Liver (tissue), 9 donors: ENCODE results near the gene DMAC2L. TPM values are rescaled to one million over a fixed set of nuclear protein-coding genes. Genes with fewer than 3 reads are reported as not detected.

Experiments used
- DNase-seq: peaks from one replicate; pipeline ENCODE4 v3.0.0-alpha.2; 2017; ENCODE audit warnings: low spot score
- H3K27ac ChIP-seq, 2 donors: one replicate each; pipeline ENCODE4 v1.7.0; 2013; ENCODE audit warnings: inconsistent platforms in 2 of 2, low read length in 2 of 2, control low read depth in 1 of 2, low read depth in 1 of 2, mild to moderate bottlenecking in 1 of 2
- H3K27me3 ChIP-seq, 4 donors: one replicate each; pipeline versions ENCODE4 v1.6.1 to v1.7.0; 2013; ENCODE audit warnings: low read length in 3 of 4, inconsistent platforms in 1 of 4, mild to moderate bottlenecking in 1 of 4, moderate library complexity in 1 of 4; ENCODE audit not compliant: control insufficient read depth in 4 of 4, insufficient read depth in 4 of 4
- H3K36me3 ChIP-seq, 4 donors: one replicate each; pipeline versions ENCODE4 v1.6.1 to v1.7.0; 2013; ENCODE audit warnings: low read length in 3 of 4, mild to moderate bottlenecking in 3 of 4, low read depth in 1 of 4, moderate library complexity in 1 of 4; ENCODE audit not compliant: control insufficient read depth in 4 of 4, insufficient read depth in 3 of 4
- H3K4me1 ChIP-seq, 4 donors: one replicate each; pipeline versions ENCODE4 v1.6.1 to v1.7.0; 2013; ENCODE audit warnings: low read length in 3 of 4, mild to moderate bottlenecking in 3 of 4, moderate library complexity in 1 of 4; ENCODE audit not compliant: control insufficient read depth in 4 of 4, insufficient read depth in 4 of 4
- H3K4me3 ChIP-seq, 3 donors: one replicate each; pipeline versions ENCODE4 v1.6.1 to v1.7.0; 2013; ENCODE audit warnings: low read length in 3 of 3, control low read depth in 1 of 3, low read depth in 1 of 3, mild to moderate bottlenecking in 1 of 3
- H3K9ac ChIP-seq, 2 donors: one replicate each; pipeline ENCODE4 v1.7.0; 2013; ENCODE audit warnings: low read length in 2 of 2, mild to moderate bottlenecking in 2 of 2, moderate library complexity in 2 of 2, control low read depth in 1 of 2, low read depth in 1 of 2
- H3K9me3 ChIP-seq, 4 donors: one replicate each; pipeline versions ENCODE4 v1.6.1 to v1.7.0; 2013; ENCODE audit warnings: low read length in 3 of 4; ENCODE audit not compliant: control insufficient read depth in 4 of 4
- ATF3 ChIP-seq: IDR thresholded peaks from 2 replicates; pipeline ENCODE4 v1.6.1; 2016; ENCODE audit warnings: antibody characterized with exemption
- EGR1 ChIP-seq, 2 donors: IDR thresholded peaks; 2 replicates each; pipeline ENCODE4 v1.6.1; 2016 to 2018; ENCODE audit warnings: antibody characterized with exemption in 2 of 2, low read depth in 2 of 2
- FOXA1 ChIP-seq: IDR thresholded peaks from 2 replicates; pipeline ENCODE4 v1.6.1; 2016; ENCODE audit warnings: antibody characterized with exemption
- GABPA ChIP-seq, 2 donors: IDR thresholded peaks in 1 of 2; conservative IDR thresholded peaks in 1 of 2; 2 replicates each; pipeline ENCODE4 v1.6.1; 2016; ENCODE audit warnings: antibody characterized with exemption in 2 of 2, mild to moderate bottlenecking in 1 of 2, moderate library complexity in 1 of 2
- HNF4A ChIP-seq, 2 donors: conservative IDR thresholded peaks; 2 replicates each; pipeline ENCODE4 v1.6.1; 2016; ENCODE audit warnings: antibody characterized with exemption in 2 of 2, mild to moderate bottlenecking in 2 of 2
- HNF4G ChIP-seq: IDR thresholded peaks from 2 replicates; pipeline ENCODE4 v1.6.1; 2016; ENCODE audit warnings: antibody characterized with exemption
- JUND ChIP-seq, 2 donors: IDR thresholded peaks; 2 replicates each; pipeline ENCODE4 v1.6.1; 2016; ENCODE audit warnings: antibody characterized with exemption in 2 of 2
- MAX ChIP-seq: IDR thresholded peaks from 2 replicates; pipeline ENCODE4 v1.6.1; 2016; ENCODE audit warnings: antibody characterized with exemption
- RAD21 ChIP-seq, 2 donors: IDR thresholded peaks; 2 replicates each; pipeline ENCODE4 v1.6.1; 2016; ENCODE audit warnings: antibody characterized with exemption in 2 of 2, mild to moderate bottlenecking in 2 of 2
- REST ChIP-seq: IDR thresholded peaks from 2 replicates; pipeline ENCODE4 v1.6.1; 2016; ENCODE audit warnings: antibody characterized with exemption, mild to moderate bottlenecking
- RXRA ChIP-seq, 2 donors: IDR thresholded peaks; 2 replicates each; pipeline ENCODE4 v1.6.1; 2017 to 2018; ENCODE audit warnings: antibody characterized with exemption in 2 of 2, mild to moderate bottlenecking in 1 of 2
- SP1 ChIP-seq: IDR thresholded peaks from 2 replicates; pipeline ENCODE4 v1.6.1; 2018; ENCODE audit warnings: antibody characterized with exemption, mild to moderate bottlenecking
- TAF1 ChIP-seq: conservative IDR thresholded peaks from 2 replicates; pipeline ENCODE4 v1.6.1; 2016; ENCODE audit warnings: antibody characterized with exemption, mild to moderate bottlenecking
- YY1 ChIP-seq: IDR thresholded peaks from 2 replicates; pipeline ENCODE4 v1.6.1; 2016; ENCODE audit warnings: antibody characterized with exemption, mild to moderate bottlenecking
- ZBTB33 ChIP-seq: IDR thresholded peaks from 2 replicates; pipeline ENCODE4 v1.6.1; 2016; ENCODE audit warnings: antibody characterized with exemption
- WGBS: extraction: QIAGEN DNeasy Blood & Tissue Kit; methylation state at CpG from one replicate; pipeline ENCODE4 v1.1.7; 2013; 5-methylcytosine and 5-hydroxymethylcytosine counted together
- polyA plus RNA-seq, 2 donors: library from polyadenylated mRNA; stranded (reverse) in 1 of 2; unstranded in 1 of 2; fragments of 200-250 nt in 1 of 2; fragments of >200 nt in 1 of 2; fragmentation: Nextera tagmentation in 1 of 2; extraction: Ambion mirVana in 1 of 2; gene quantifications; one replicate each; pipeline versions ENCODE4 v1.2.1 to v1.2.3, GENCODE V29; 2013 to 2015
- total RNA-seq, 2 donors: library from RNA; depleted of rRNA; stranded (reverse); fragments of >200 nt; gene quantifications; one replicate each; pipeline ENCODE4 v1.2.3, GENCODE V29; 2014
- donor health status: healthy.
- donor health status: healthy.
- donor health status: healthy.
- donor health status: healthy.
- donor health status: healthy.

DMAC2L gene
- total and polyA plus RNA-seq, 4 donors, result 5.2 to 17.2 (median 6.5) TPM

GRCh38 chr14:50347521-50347920 lies 35.4 kb downstream of the DMAC2L start:
- no peak overlapping the region for H3K4me3 ChIP-seq
- H3K27me3 ChIP-seq, result no peaks in the 10 kb centered on the region
- no peaks in the 10 kb centered on the region for H3K9me3 ChIP-seq
- TF ChIP-seq TAF1 (no peak), REST (no peak), RXRA (IDR thresholded peaks at IDR 0.05) (no peak), GABPA (IDR thresholded peaks at IDR 0.05 in 1 of 2, conservative IDR thresholded peaks at IDR 0.05 in 1 of 2) (no peak), MAX (no peak), HNF4G (no peak), ATF3 (no peak), EGR1 (IDR thresholded peaks at IDR 0.05; ENCODE audit: low read depth in 2 of 2) (no peak), SP1 (no peak), FOXA1 (no peak), YY1 (no peak)
- 46% methylated on average over 1 of the region's 1 CpG for WGBS
- no peak overlapping the region for H3K9ac ChIP-seq
- no peak overlapping the region for H3K27ac ChIP-seq
- DNase-seq, result no peak
- H3K36me3 ChIP-seq, result no peaks in the 10 kb centered on the region
- H3K4me1 ChIP-seq, result peaks cover 0 to 8% (median 2%) of the 10 kb centered on the region in 4 donors

GRCh38 chr14:50348933-50349332 lies 36.8 kb downstream of the DMAC2L start:
- TF ChIP-seq REST (no peak), EGR1 (IDR thresholded peaks at IDR 0.05; ENCODE audit: low read depth in 2 of 2) (no peak), YY1 (no peak), JUND (IDR thresholded peaks at IDR 0.05) (no peak), TAF1 (no peak), ZBTB33 (no peak), HNF4G (no peak), RXRA (IDR thresholded peaks at IDR 0.05) (no peak), GABPA (IDR thresholded peaks at IDR 0.05 in 1 of 2, conservative IDR thresholded peaks at IDR 0.05 in 1 of 2) (no peak), FOXA1 (no peak), HNF4A (conservative IDR thresholded peaks at IDR 0.05) (no peak), MAX (no peak), RAD21 (IDR thresholded peaks at IDR 0.05) (no peak)
- no peak for DNase-seq
- Histone ChIP-seq H3K4me3 (no peak overlapping the region), H3K36me3 (no peaks in the 10 kb centered on the region), H3K9me3 (no peaks in the 10 kb centered on the region), H3K27me3 (no peaks in the 10 kb centered on the region), H3K4me1 (peaks cover 0 to 2% (median 0%) of the 10 kb centered on the region in 4 donors), H3K9ac (no peak overlapping the region), H3K27ac (no peak overlapping the region)
